Left ventricle myocardium inferior (tissue), 1 donor: ENCODE results near the gene SMIM44. TPM values are rescaled to one million over a fixed set of nuclear protein-coding genes. Genes with fewer than 3 reads are reported as not detected.

Experiments used
- DNase-seq: peaks from one replicate; pipeline ENCODE4 v3.0.0-alpha.2; 2020
- H3K27ac ChIP-seq: fragments of 200-600 bp; replicated peaks from 2 replicates; pipeline ENCODE4 v1.8.0; 2021
- H3K27me3 ChIP-seq: fragments of 200-600 bp; 2 replicates; pipeline ENCODE4 v1.8.0; 2021; ENCODE audit warnings: low read depth
- H3K36me3 ChIP-seq: fragments of 200-600 bp; 2 replicates; pipeline ENCODE4 v1.8.0; 2021
- H3K4me1 ChIP-seq: fragments of 200-600 bp; 2 replicates; pipeline ENCODE4 v1.8.0; 2021
- H3K4me3 ChIP-seq: fragments of 200-600 bp; 2 replicates; pipeline ENCODE4 v1.8.0; 2021; ENCODE audit warnings: mild to moderate bottlenecking, moderate library complexity
- H3K9me3 ChIP-seq: fragments of 200-600 bp; replicated peaks from 2 replicates; pipeline ENCODE4 v1.8.0; 2021
- CTCF ChIP-seq: fragments of 200-600 bp; IDR thresholded peaks from 2 replicates; pipeline ENCODE4 v1.8.0; 2021; ENCODE audit warnings: antibody characterized with exemption, mild to moderate bottlenecking, borderline replicate concordance
- intact Hi-C: fragments of 100-400 bp; cut with micrococcal nuclease; formaldehyde crosslinking; loops from one replicate; pipeline ENCODE4 v1.11.0; 2022
- total RNA-seq: library from RNA; stranded (reverse); fragmentation: NEBNext Ultra II Directional; extraction: Animal tissue kit (Norgen Biotek cat#: 25700); gene quantifications from one replicate; pipeline ENCODE4 v1.2.1, GENCODE V29; 2021
- donor health status: DM: no; HTN: yes; CAD: no; lungs with severe emphysema.

The SMIM44 gene
- total RNA-seq, 1 donor from 2014 or later: not detected

GRCh38 chr19:3494559-3494958 is 11.3 kb upstream of the SMIM44 start:
- no peak for TF ChIP-seq CTCF
- Histone ChIP-seq H3K4me3 (no peak overlapping the region), H3K4me1 (peaks cover 11% of the 10 kb centered on the region), H3K36me3 (peaks cover 58% of the 10 kb centered on the region), H3K27ac (no peak overlapping the region), H3K27me3 (no peaks in the 10 kb centered on the region), H3K9me3 (no peaks in the 10 kb centered on the region)
- no peak for DNase-seq
- intact Hi-C loops: no loop called here

GRCh38 chr19:3494051-3494450 is 10.8 kb upstream of the SMIM44 start:
- no peak for DNase-seq
- H3K36me3 ChIP-seq: peaks cover 58% of the 10 kb centered on the region
- no peak for TF ChIP-seq CTCF

GRCh38 chr19:3493651-3494050 is 10.4 kb upstream of the SMIM44 start:
- intact Hi-C loops: no loop called here
- H3K9me3 ChIP-seq: no peaks in the 10 kb centered on the region
- H3K4me3 ChIP-seq: no peak overlapping the region
- H3K27me3 ChIP-seq: no peaks in the 10 kb centered on the region
- no peak for DNase-seq
- H3K36me3 ChIP-seq: peaks cover 58% of the 10 kb centered on the region
- H3K4me1 ChIP-seq: peaks cover 2% of the 10 kb centered on the region
- no peak overlapping the region for H3K27ac ChIP-seq
- TF ChIP-seq CTCF: no peak

More at GRCh38 chr19:3494051-3494450, 10.8 kb upstream of the SMIM44 start:
- Histone ChIP-seq H3K27me3 (no peaks in the 10 kb centered on the region), H3K27ac (no peak overlapping the region), H3K4me3 (no peak overlapping the region), H3K9me3 (no peaks in the 10 kb centered on the region), H3K4me1 (peaks cover 6% of the 10 kb centered on the region)
- intact Hi-C loops: no loop called here

- H3K4me1 ChIP-seq: no peaks in the 10 kb centered on the region
- no peak overlapping the region for H3K4me3 ChIP-seq
- H3K36me3 ChIP-seq: peaks cover 58% of the 10 kb centered on the region
- no peaks in the 10 kb centered on the region for H3K27me3 ChIP-seq
- H3K9me3 ChIP-seq: no peaks in the 10 kb centered on the region
- TF ChIP-seq CTCF: no peak
- intact Hi-C loops: no loop called here
- no peak overlapping the region for H3K27ac ChIP-seq
- DNase-seq: no peak
These were observed 9.7 kb upstream of the SMIM44 start for GRCh38 chr19:3492919-3493318.

- no peaks in the 10 kb centered on the region for H3K27me3 ChIP-seq
- H3K27ac ChIP-seq: no peak overlapping the region
- no peak for TF ChIP-seq CTCF
- DNase-seq: no peak
- peaks cover 58% of the 10 kb centered on the region for H3K36me3 ChIP-seq
- no peak overlapping the region for H3K4me3 ChIP-seq
- no peaks in the 10 kb centered on the region for H3K9me3 ChIP-seq
- H3K4me1 ChIP-seq: no peaks in the 10 kb centered on the region
- intact Hi-C loops: no loop called here
These were observed 9.0 kb upstream of the SMIM44 start for GRCh38 chr19:3492131-3492839.
